Fibroblast of the aortic adventitia (primary cell): Measurements from ENCODE around the gene OR10C1. TPM values are rescaled to one million over a fixed set of nuclear protein-coding genes. Genes with fewer than 3 reads are reported as not detected.
"Not testable (repeated sequence)": the region's sequence is repeated elsewhere in the genome, so short reads cannot be mapped to it uniquely, and the experiment has no call there.

ENCODE experiments used
- DNase-seq: peaks from one replicate; pipeline ENCODE4 v3.0.0-alpha.2; 2010; ENCODE audit warnings: low read depth
- H3K4me3 ChIP-seq: 2 replicates; pipeline ENCODE4 v1.5.1; 2011; ENCODE audit warnings: low read depth, mild to moderate bottlenecking, control low read depth, low read length, moderate library complexity
- CTCF ChIP-seq: IDR thresholded peaks from 2 replicates; pipeline ENCODE4 v1.5.1; 2011; ENCODE audit warnings: mild to moderate bottlenecking, low read length, control low read depth, inconsistent platforms; ENCODE audit not compliant: insufficient read depth
- total RNA-seq: library from RNA; depleted of rRNA; stranded (reverse); fragments of >200 nt; gene quantifications from 2 replicates; pipeline ENCODE4 v1.2.3, GENCODE V29; 2012; ENCODE audit warnings: low replicate concordance

Gene OR10C1
- total RNA-seq, 1 donor, result not detected

DNA sequence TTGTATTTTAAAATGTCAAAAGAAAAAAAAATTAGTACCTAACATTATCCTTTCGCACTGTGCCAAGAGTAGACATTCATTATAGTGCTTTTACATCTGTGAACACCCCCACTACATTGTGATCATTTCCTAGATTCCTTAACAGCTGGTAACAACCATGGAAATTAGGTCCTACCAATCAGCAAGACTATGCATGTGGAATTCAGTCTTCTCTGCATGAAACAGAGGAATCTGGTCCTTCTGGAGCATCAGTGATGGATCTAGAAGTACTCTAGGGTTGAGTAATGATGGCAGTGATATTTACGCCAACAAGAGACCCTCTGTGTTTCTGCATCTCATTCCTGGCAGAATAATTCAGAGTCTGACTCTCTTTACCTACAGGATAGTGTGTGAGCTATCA, 14.9 kb upstream of the OR10C1 start:
- no peak for TF ChIP-seq CTCF
- H3K4me3 ChIP-seq, result no peak overlapping the region
- DNase-seq, result no peak

GRCh38 chr6:29424575-29424974, 14.5 kb upstream of the OR10C1 start:
- no peak for TF ChIP-seq CTCF
- H3K4me3 ChIP-seq, result no peak overlapping the region
- DNase-seq, result no peak

GRCh38 chr6:29425075-29425474, 14.0 kb upstream of the OR10C1 start:
- TF ChIP-seq CTCF, result no peak
- no peak overlapping the region for H3K4me3 ChIP-seq
- no peak for DNase-seq

DNA sequence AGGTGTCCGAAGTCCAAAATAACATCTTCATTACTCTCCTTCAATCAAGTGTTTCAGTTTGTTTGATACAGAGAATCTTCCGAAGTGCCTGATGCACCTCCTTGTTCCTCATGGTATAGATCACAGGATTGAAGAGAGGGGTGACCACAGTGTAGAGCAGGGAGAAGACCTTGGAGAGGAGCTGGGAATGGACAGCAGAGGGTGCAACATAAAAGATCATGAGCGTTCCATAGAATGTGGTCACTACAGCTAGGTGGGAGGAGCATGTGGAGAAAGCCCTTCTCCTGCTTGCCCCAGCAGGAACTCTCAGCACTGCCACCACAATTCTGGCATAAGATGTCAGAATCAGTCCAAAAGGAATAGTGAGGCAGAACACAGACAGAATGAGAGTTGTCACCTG, 12.5 kb upstream of the OR10C1 start:
- no peak for TF ChIP-seq CTCF
- no peak for DNase-seq
- H3K4me3 ChIP-seq, result no peak overlapping the region

- H3K4me3 ChIP-seq, DNase-seq: not testable (repeated sequence)
Observed at GRCh38 chr6:29436730-29437129, 2.4 kb upstream of the OR10C1 start.

GRCh38 chr6:29442719-29443118, 3.6 kb downstream of the OR10C1 start:
- no peak for TF ChIP-seq CTCF
- no peak for DNase-seq
- H3K4me3 ChIP-seq, result no peak overlapping the region

- DNase-seq, H3K4me3 ChIP-seq: not testable (repeated sequence)
Observed at GRCh38 chr6:29444031-29444430, 4.9 kb downstream of the OR10C1 start.

DNA sequence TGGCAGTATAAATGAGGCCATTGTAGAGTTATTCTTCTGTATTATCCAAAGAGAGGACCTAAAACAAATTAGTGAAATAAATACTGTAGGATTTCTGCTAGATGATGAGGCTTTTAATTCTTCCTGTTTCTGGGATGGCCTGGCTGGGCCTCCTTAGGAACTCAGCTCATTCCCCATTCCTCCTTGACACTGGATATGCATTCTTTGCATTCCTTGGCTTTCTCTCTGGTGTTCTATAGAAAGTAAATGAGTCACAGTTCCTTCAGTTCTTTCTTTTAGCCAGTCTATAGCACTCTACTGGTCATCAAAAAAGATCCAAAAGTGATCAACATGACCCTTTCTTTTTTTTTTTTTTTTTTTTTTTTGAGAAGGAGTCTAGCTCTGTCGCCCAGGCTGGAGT, 8.6 kb downstream of the OR10C1 start:
- no peak overlapping the region for H3K4me3 ChIP-seq
- no peak for DNase-seq
- no peak for TF ChIP-seq CTCF
